Measurements from ENCODE around the gene IGF2.

IGF2 gene

DNA sequence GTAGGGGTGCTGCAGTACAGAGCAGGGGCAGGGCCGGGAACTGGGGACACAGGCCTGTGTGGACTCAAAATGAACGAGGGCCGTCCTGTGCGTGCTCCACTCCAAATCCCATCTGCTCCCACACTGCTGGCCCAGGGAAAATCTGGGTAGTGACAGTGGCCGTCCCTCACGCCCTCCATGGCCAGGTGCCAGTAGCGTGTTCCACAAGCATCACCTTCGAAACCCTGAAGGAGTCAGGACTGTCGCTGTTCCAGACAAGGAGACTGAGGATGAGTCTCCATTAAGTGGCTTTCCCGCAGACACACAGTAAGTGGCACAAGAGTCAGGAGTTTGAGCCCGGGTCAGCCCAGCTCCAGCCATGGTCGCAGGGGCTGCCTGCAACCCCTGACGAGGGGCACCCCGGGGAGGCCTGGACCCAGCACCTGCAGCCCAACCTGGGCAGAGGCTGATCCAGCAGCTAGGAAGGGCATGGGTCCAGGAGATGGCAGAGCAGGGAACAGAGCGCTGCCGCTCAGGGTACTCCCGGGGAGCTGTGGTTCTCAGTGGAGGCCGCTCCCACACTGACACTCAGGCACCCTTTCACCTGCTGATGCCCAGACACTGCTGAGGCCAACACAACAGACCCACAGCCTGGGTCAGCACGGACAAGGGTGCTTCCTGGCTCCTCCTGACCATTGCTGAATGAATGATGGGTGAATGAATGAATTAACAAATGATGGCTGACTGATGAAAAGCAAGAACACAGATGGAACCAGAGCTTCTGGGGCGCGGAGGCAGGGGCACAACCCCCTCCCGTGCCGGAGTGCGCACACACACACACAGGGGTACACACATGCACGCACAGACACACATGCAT lies 35.3 kb downstream of the IGF2 start:
- TF ChIP-seq SIN3A (IDR thresholded peaks at IDR 0.05; ENCODE audit: borderline replicate concordance, insufficient read depth, low read length) (no peak), FOXP2 (optimal IDR thresholded peaks at IDR 0.05; ENCODE audit: borderline replicate concordance, extremely low read depth, extremely low read length, insufficient read depth) (no peak), POLR2AphosphoS5 (IDR thresholded peaks at IDR 0.05; ENCODE audit: low read depth, low read length) (no peak), TAF1 (IDR thresholded peaks at IDR 0.05; ENCODE audit: borderline replicate concordance, insufficient read depth, low read length) (no peak)
- TF ChIP-seq, protein P1, sequence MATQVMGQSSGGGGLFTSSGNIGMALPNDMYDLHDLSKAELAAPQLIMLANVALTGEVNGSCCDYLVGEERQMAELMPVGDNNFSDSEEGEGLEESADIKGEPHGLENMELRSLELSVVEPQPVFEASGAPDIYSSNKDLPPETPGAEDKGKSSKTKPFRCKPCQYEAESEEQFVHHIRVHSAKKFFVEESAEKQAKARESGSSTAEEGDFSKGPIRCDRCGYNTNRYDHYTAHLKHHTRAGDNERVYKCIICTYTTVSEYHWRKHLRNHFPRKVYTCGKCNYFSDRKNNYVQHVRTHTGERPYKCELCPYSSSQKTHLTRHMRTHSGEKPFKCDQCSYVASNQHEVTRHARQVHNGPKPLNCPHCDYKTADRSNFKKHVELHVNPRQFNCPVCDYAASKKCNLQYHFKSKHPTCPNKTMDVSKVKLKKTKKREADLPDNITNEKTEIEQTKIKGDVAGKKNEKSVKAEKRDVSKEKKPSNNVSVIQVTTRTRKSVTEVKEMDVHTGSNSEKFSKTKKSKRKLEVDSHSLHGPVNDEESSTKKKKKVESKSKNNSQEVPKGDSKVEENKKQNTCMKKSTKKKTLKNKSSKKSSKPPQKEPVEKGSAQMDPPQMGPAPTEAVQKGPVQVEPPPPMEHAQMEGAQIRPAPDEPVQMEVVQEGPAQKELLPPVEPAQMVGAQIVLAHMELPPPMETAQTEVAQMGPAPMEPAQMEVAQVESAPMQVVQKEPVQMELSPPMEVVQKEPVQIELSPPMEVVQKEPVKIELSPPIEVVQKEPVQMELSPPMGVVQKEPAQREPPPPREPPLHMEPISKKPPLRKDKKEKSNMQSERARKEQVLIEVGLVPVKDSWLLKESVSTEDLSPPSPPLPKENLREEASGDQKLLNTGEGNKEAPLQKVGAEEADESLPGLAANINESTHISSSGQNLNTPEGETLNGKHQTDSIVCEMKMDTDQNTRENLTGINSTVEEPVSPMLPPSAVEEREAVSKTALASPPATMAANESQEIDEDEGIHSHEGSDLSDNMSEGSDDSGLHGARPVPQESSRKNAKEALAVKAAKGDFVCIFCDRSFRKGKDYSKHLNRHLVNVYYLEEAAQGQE (IDR thresholded peaks at IDR 0.05; ENCODE audit: insufficient read depth in 1 of 2, low read depth in 2 of 2, low read length in 2 of 2): no peak

DNA sequence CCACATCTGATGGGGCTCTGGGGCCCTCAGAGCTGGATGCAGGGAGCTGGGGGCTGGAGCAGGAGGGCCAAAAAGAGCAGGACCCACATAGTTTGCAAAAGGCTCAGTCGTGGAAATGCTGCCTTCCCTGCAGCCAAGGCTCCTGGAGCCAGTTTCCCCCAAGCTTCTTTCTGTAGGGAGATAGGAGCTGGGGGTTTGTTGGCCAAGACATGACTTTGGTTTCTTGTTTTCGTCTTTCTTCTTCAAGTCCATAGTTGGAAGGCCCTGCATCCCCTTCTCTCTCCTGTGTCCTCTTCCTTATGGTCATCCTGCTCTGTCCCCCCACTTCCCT lies 36.3 kb downstream of the IGF2 start:
- TF ChIP-seq TAF1 (IDR thresholded peaks at IDR 0.05; ENCODE audit: borderline replicate concordance, insufficient read depth, low read length) (no peak), SIN3A (IDR thresholded peaks at IDR 0.05; ENCODE audit: borderline replicate concordance, insufficient read depth, low read length) (no peak), POLR2AphosphoS5 (IDR thresholded peaks at IDR 0.05; ENCODE audit: low read depth, low read length) (no peak)
- TF ChIP-seq, protein P1 (IDR thresholded peaks at IDR 0.05; ENCODE audit: insufficient read depth in 1 of 2, low read depth in 2 of 2, low read length in 2 of 2): no peak

DNA sequence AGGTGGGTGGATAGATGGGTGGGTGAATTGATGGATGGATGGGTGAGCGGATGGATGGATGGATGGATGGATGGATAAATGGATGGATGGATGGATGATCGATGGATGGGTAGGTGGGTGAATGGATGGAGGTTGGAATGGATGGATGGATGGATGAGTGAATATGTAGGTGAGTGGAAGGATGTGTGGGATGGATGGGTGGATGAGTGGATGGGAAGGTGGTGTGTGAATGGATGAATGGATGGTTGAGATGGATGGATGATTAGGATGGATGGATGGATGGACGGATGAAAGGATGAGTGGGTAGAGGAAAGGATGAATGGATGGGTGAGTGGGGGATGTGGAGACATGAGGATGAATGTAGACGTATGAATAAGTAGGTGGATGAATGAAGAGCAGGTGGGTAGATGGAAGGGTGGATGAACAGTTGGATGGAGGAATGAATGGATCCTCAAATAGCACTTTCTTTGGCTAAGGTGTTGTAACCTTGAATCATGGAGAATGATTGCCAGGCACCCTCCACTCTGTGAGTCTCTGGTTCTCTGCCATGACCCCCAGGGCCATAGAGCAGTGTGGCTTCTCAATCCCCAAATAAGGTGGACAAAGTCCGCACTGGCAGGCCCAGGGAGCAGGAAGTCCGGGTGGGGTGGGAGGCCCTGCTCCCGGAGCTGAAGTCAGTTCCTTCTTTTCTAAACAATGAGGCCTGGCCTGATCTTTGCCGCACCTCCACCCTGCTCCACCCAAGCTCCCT lies 36.9 kb downstream of the IGF2 start:
- TF ChIP-seq TAF1 (IDR thresholded peaks at IDR 0.05; ENCODE audit: borderline replicate concordance, insufficient read depth, low read length): no peak
- TF ChIP-seq SIN3A (IDR thresholded peaks at IDR 0.05; ENCODE audit: borderline replicate concordance, insufficient read depth, low read length): no peak
- TF ChIP-seq POLR2AphosphoS5 (IDR thresholded peaks at IDR 0.05; ENCODE audit: low read depth, low read length): no peak
- TF ChIP-seq, protein P1 (IDR thresholded peaks at IDR 0.05; ENCODE audit: insufficient read depth in 1 of 2, low read depth in 2 of 2, low read length in 2 of 2): no peak
- TF ChIP-seq FOXP2 (optimal IDR thresholded peaks at IDR 0.05; ENCODE audit: borderline replicate concordance, extremely low read depth, extremely low read length, insufficient read depth): no peak

DNA sequence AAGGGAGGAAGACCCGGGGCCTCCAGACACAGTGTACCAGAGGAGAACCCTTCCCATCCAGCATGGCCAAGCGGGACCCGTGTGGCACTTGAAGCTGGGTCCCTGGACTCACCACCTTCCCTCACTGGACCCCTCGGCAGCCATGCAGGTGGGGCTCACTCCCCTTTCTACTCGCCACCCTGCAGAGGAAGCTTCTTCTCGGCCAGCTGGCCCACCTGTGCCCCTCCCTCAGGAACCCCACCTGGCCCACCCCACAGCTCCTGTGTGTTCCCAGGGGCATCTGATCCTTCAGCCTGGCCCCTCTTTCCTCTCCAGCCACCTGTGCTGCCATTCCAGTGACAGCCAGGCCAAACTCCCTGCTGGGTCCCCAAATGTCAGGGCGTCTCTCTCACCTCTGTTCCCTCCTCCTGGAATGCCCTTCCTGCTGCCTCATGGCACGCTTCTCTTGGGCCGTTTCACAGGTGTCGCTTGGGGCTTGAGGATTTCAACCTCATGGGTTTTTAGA lies 38.0 kb downstream of the IGF2 start:
- TF ChIP-seq SIN3A (IDR thresholded peaks at IDR 0.05; ENCODE audit: borderline replicate concordance, insufficient read depth, low read length) (no peak), FOXP2 (optimal IDR thresholded peaks at IDR 0.05; ENCODE audit: borderline replicate concordance, extremely low read depth, extremely low read length, insufficient read depth) (no peak), TAF1 (IDR thresholded peaks at IDR 0.05; ENCODE audit: borderline replicate concordance, insufficient read depth, low read length) (no peak), POLR2AphosphoS5 (IDR thresholded peaks at IDR 0.05; ENCODE audit: low read depth, low read length) (no peak)
- TF ChIP-seq, protein P1 (IDR thresholded peaks at IDR 0.05; ENCODE audit: insufficient read depth in 1 of 2, low read depth in 2 of 2, low read length in 2 of 2): no peak
